GM19099 (cell line): ENCODE measurements around the gene SENP2.

Experiments used
- POLR2A ChIP-seq: IDR thresholded peaks from 3 replicates; pipeline ENCODE4 v1.6.1; 2011; ENCODE audit warnings: low read depth; ENCODE audit not compliant: insufficient read length; ENCODE audit errors: extremely low read depth

Gene SENP2

GRCh38 chr3:185582236-185582635 lies 3.9 kb upstream of the SENP2 start:
- no peak for TF ChIP-seq POLR2A

DNA sequence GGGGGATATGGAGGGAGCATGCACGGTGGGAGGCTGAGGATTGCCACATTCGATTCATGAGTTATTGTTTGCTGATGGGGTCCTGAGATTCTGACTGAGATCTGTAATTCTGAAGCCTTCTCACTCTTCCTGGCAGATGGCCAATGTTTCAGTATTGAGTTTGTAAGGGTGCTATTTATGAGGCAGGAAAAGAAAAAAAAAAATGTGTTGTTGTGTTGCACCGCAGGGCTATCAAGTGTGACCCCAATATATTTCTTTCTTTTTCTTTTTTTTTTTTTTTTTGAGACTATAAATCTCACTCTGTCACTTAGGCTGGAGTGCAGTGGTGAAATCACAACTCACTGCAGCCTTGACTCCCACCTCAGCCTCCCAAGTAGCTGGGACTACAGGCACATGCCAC lies 3.2 kb upstream of the SENP2 start:
- no peak for TF ChIP-seq POLR2A

DNA sequence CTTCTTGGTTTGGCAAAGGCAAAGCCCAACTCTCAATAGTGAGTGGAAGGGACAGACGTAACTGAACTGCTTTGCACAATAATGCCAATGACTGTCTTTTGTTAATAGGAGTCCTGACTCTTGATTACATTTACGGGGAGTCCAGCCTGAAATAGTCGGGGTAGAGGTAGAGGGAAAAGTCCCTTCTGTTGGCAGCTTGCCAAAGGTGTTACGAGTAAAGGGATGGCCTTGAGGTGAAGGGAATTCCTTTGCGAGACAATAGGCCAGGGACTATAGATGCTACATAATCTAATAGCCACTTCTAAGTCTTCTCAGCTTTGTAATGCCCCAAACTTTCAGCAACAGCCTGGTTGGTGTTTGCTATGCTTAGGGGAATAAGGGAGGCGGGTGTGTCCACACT lies 2.2 kb upstream of the SENP2 start:
- TF ChIP-seq POLR2A, result no peak

GRCh38 chr3:185584686-185585085 lies 1.4 kb upstream of the SENP2 start:
- TF ChIP-seq POLR2A, result no peak

DNA sequence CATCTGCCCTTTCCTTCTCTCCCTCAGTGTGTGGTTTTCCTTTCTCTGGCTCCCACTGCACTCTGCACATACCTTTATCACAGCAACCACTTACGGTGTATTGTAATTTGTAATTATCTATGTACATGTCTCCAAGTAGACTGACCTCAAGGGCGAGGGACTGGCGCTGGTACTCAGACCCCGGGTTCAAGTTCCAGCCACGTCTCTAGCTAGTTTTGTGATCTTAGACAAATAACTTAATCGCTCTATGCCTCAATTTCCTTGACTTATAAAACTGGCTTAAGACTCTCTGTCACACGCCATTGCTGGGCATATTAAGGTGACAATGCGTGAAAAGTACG lies 607 bp upstream of the SENP2 start:
- TF ChIP-seq POLR2A, result no peak

- TF ChIP-seq POLR2A, result no peak
Observed at GRCh38 chr3:185586686-185587039, 568 bp downstream of the SENP2 start.

- TF ChIP-seq POLR2A, result no peak
Observed at GRCh38 chr3:185594073-185594472, 8.0 kb downstream of the SENP2 start.

DNA sequence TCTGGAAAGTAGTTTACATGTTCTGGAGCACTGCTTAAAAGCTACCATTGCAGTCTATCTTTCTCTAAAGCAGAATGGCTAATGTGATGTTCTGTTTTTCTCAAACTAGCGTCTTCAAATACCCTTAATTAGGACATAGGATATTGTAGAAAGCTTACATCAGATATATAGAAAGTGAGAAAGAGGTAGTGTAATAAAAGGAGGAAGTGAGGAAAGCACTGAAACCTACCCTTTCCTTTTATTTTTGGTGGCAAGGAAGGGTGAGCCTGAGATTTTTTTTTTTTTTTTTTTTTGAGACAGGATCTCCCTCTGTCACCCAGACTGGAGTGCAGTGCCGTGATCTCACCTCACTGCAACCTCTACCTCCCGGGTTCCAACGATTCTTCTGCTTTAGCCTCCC lies 9.4 kb downstream of the SENP2 start:
- no peak for TF ChIP-seq POLR2A

GRCh38 chr3:185605566-185605965 lies 19.5 kb downstream of the SENP2 start:
- no peak for TF ChIP-seq POLR2A

- TF ChIP-seq POLR2A, result no peak
Observed at GRCh38 chr3:185606196-185606595, 20.1 kb downstream of the SENP2 start.

GRCh38 chr3:185613016-185613415 lies 26.9 kb downstream of the SENP2 start:
- no peak for TF ChIP-seq POLR2A

DNA sequence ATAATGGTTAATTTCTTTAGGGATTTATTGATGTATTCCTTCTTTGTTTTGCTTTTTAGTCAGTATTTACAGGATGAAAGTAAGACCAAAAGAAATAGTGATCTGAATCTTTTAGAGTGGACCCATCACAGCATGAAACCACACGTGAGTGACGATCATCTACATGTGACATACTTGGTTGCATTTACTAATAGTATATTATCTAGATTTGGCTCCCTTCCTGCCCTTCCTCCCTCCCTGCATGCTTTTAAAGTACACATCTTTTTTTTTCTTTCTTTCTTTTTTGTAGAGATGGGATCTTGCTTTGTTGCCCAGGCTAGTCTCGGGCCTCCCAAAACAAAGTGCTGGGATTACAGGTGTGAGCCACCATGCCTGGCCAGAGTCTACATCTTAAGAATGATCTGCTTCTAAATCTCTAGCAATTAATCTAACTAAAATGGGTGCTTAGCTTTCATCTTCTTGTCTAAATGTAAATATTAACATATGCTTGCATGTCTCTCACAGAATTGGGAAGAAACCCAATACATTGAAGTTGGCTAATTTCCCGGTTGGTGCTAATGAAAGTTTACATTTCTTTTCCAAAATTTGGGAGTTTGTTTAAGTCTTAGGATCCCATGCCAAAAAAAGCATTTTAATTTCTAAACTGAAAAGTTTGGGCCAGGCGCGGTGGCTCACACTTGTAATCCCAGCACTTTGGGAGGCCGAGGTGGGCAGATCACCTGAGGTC lies 38.0 kb downstream of the SENP2 start:
- no peak for TF ChIP-seq POLR2A

DNA sequence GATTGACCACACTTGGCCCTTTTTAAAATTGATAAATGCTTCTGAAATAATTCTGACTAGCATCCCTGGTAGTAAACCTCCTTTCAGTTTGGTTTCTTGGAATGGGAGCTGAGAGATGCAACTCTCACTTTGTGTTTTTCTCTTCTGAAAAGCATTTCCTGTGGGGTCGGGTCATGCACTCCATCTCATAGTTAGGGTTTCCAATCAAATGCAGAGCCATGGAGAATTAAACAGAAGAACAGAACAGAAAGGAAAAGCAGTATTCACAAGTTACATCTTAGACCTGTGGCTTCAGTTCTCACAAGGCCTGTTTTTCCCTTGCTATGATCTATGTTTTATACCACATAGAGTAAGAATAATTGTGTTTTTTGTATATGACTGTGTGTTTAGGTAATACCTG lies 39.7 kb downstream of the SENP2 start:
- no peak for TF ChIP-seq POLR2A

DNA sequence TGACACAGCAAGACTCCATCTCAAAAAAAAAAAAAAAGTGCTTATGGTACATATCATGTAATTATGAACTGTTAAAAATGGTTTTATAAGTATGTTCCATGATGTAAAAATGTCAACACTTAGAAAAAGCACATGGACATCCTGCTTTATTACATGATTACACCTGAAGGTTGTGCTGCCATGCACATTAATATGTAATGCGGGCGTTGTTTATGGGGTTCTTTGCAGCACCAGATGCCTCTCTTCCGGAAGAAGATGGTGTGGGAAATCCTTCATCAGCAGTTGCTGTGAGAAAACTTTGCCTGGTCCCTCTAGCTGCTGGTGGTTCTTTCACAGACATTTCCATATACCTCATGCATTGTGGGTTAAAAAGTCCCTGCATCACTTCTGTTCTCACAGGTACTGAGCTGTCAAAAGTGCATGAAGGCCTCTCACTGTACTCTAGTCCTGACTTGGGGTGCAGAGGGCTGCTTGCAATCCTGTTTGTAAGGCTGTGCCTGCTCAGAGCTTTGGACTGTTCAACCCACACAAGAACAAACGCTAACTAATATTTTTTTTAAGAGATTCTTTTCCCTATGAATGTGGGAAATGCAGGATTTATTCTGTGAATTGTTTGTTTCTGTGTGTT lies 43.6 kb downstream of the SENP2 start:
- no peak for TF ChIP-seq POLR2A

- no peak for TF ChIP-seq POLR2A
Observed at GRCh38 chr3:185630182-185630622, 44.1 kb downstream of the SENP2 start.

- TF ChIP-seq POLR2A, result no peak
Observed at GRCh38 chr3:185631108-185631507, 45.0 kb downstream of the SENP2 start.

- TF ChIP-seq POLR2A, result no peak
Observed at GRCh38 chr3:185631508-185632206, 45.6 kb downstream of the SENP2 start.

DNA sequence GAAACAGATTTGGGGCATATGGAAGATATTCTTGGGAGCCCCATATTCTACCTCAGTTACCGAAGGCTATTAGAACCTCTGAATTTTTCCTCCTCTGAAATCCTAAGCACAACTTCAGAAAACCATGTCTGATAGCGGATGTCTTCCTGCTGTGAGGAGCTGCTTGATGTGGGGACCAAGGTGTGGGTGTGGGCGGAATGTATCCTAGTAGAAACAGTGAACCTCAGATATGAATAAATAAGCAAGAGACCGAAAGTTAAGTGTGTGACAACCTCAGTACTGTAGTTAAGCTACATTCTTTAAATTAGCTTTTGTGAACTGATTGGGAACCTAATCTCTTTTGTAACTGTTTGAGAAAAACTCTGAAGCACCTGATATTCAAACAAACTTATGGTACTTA lies 46.9 kb downstream of the SENP2 start:
- no peak for TF ChIP-seq POLR2A
